ENCODE measurements around the gene CDH20. TPM values are rescaled to one million over a fixed set of nuclear protein-coding genes. Genes with fewer than 3 reads are reported as not detected.

CDH20 gene
- polyA plus RNA-seq, 1 donor (not counting 4 experiments of a cell fraction or from before 2014, with no cell fraction given), result not detected

- DNase-seq (ENCODE audit: low read depth, low spot score), result no peak
- dilution Hi-C loops (cut with MboI; ENCODE audit: extremely low pct_ligation_motif_present, low sequenced_read_pairs), result no loop called here
- Histone ChIP-seq H3K9me3 (ENCODE audit: control insufficient read depth, low read depth, low read length) (no peaks in the 10 kb centered on the region), H3K27me3 (ENCODE audit: control insufficient read depth, extremely low read depth, insufficient read depth, low read length) (no peaks in the 10 kb centered on the region), H3K9ac (ENCODE audit: control insufficient read depth, extremely low read depth, insufficient read depth, low read length) (no peak overlapping the region), H3K4me1 (ENCODE audit: control insufficient read depth, extremely low read depth, insufficient read depth, low read length) (no peaks in the 10 kb centered on the region), H3K27ac (ENCODE audit: control insufficient read depth, insufficient read depth, low read length) (no peak overlapping the region), H3K4me3 (ENCODE audit: control insufficient read depth in 2 of 3, extremely low read depth in 1 of 3, insufficient read depth in 2 of 3, low read depth in 1 of 3, low read length in 3 of 3) (no peak overlapping the region), H4K20me1 (ENCODE audit: control insufficient read depth, extremely low read depth, insufficient read depth, low read length) (no peaks in the 10 kb centered on the region), H3K36me3 (ENCODE audit: control insufficient read depth in 2 of 2, extremely low read depth in 1 of 2, insufficient read depth in 2 of 2, low read length in 2 of 2) (no peaks in the 10 kb centered on the region), H3K79me2 (ENCODE audit: control insufficient read depth, insufficient read depth, low read length) (no peaks in the 10 kb centered on the region), H3K4me2 (ENCODE audit: control insufficient read depth, extremely low read depth, insufficient read depth, low read depth, low read length) (no peak overlapping the region), H3K9me1 (ENCODE audit: control insufficient read depth, extremely low read depth, insufficient read depth, low read length) (no peaks in the 10 kb centered on the region), H2AFZ (ENCODE audit: control insufficient read depth, low read length) (no peak overlapping the region)
- TF ChIP-seq CTCF (optimal IDR thresholded peaks at IDR 0.05 in 1 of 3, IDR thresholded peaks at IDR 0.05 in 1 of 3, conservative IDR thresholded peaks at IDR 0.05 in 1 of 3; ENCODE audit: extremely low read depth in 1 of 3, insufficient read depth in 2 of 3, low read length in 3 of 3) (no peak), EZH2 (IDR thresholded peaks at IDR 0.05; ENCODE audit: low read length) (no peak)
- FAIRE-seq, result no peak
Measured at GRCh38 chr18:61531182-61531581, 198.0 kb downstream of the CDH20 start.

DNA sequence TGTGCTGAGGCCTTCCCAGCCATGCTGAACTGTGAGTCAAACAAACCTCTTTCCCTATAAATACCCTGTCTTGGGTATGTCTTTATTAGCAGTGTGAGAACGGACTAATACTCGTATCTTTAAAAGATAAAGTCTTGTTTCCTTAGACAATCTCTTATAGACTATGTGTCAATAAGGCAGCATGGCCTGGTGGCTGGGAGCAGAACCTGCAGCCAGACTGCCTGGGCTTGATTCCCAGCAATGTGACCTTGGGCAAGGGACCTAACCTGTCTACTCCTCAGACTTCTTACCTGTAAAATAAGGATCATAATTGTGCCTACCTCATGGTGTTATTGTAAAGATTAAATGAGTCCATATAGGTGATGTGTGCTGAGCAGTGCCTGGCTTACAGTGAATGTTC is 198.7 kb downstream of the CDH20 start:
- H4K20me1 ChIP-seq (ENCODE audit: control insufficient read depth, extremely low read depth, insufficient read depth, low read length), result no peaks in the 10 kb centered on the region
- H3K4me2 ChIP-seq (ENCODE audit: control insufficient read depth, extremely low read depth, insufficient read depth, low read depth, low read length), result no peak overlapping the region
- no peak overlapping the region for H2AFZ ChIP-seq (ENCODE audit: control insufficient read depth, low read length)
- H3K9me1 ChIP-seq (ENCODE audit: control insufficient read depth, extremely low read depth, insufficient read depth, low read length), result no peaks in the 10 kb centered on the region
- no peak for TF ChIP-seq CTCF (optimal IDR thresholded peaks at IDR 0.05 in 1 of 3, IDR thresholded peaks at IDR 0.05 in 1 of 3, conservative IDR thresholded peaks at IDR 0.05 in 1 of 3; ENCODE audit: extremely low read depth in 1 of 3, insufficient read depth in 2 of 3, low read length in 3 of 3)
- TF ChIP-seq EZH2 (IDR thresholded peaks at IDR 0.05; ENCODE audit: low read length), result no peak
- DNase-seq (ENCODE audit: low read depth, low spot score) (no peak), FAIRE-seq (no peak)
- no peaks in the 10 kb centered on the region for H3K79me2 ChIP-seq (ENCODE audit: control insufficient read depth, insufficient read depth, low read length)
- dilution Hi-C loops (cut with MboI; ENCODE audit: extremely low pct_ligation_motif_present, low sequenced_read_pairs), result no loop called here
- H3K4me1 ChIP-seq (ENCODE audit: control insufficient read depth, extremely low read depth, insufficient read depth, low read length), result no peaks in the 10 kb centered on the region
- no peaks in the 10 kb centered on the region for H3K27me3 ChIP-seq (ENCODE audit: control insufficient read depth, extremely low read depth, insufficient read depth, low read length)
- H3K9me3 ChIP-seq (ENCODE audit: control insufficient read depth, low read depth, low read length), result no peaks in the 10 kb centered on the region
- no peak overlapping the region for H3K9ac ChIP-seq (ENCODE audit: control insufficient read depth, extremely low read depth, insufficient read depth, low read length)
- H3K4me3 ChIP-seq (ENCODE audit: control insufficient read depth in 2 of 3, extremely low read depth in 1 of 3, insufficient read depth in 2 of 3, low read depth in 1 of 3, low read length in 3 of 3), result no peak overlapping the region
- H3K27ac ChIP-seq (ENCODE audit: control insufficient read depth, insufficient read depth, low read length), result no peak overlapping the region
- H3K36me3 ChIP-seq (ENCODE audit: control insufficient read depth in 2 of 2, extremely low read depth in 1 of 2, insufficient read depth in 2 of 2, low read length in 2 of 2), result no peaks in the 10 kb centered on the region
